Astrocyte (in vitro differentiated cells and primary cell): Measurements from ENCODE around the gene ZNF367.

Experiments used
- CTCF ChIP-seq: IDR thresholded peaks from 2 replicates; pipeline ENCODE4 v1.5.1; 2011; ENCODE audit warnings: low read depth, mild to moderate bottlenecking, inconsistent platforms, low read length, moderate library complexity; ENCODE audit not compliant: insufficient read depth
- EZH2 ChIP-seq: IDR thresholded peaks from 2 replicates; pipeline ENCODE4 v1.6.1; 2012; ENCODE audit warnings: mild to moderate bottlenecking, low read length, inconsistent platforms; ENCODE audit not compliant: insufficient read depth

GRCh38 chr9:96391021-96391765 lies 27.0 kb downstream of the ZNF367 start:
- TF ChIP-seq CTCF: no peak
- TF ChIP-seq EZH2: no peak
